ENCODE measurements around the gene LCE3A. TPM values are rescaled to one million over a fixed set of nuclear protein-coding genes. Genes with fewer than 3 reads are reported as not detected.

The LCE3A gene
- total RNA-seq, 4 donors from 2014 or later: not detected

DNA sequence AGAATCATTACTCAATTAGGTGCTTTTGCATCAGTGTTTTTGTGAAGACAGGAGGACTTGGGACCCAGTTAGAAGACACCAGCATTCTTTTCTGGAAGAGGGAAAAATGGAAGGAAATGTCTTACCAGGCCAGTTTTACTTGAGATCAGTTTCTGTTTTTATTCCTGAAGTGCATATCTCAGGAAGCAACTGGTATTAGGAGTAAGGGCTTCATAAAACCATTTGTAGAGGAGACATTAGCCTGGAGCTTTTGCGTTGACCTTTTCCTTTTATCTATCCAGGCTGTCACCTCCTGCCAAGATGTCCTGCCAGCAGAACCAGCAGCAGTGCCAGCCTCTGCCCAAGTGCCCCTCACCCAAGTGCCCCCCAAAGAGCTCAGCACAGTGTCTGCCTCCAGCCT, 9.4 kb downstream of the LCE3A start, which contains the start of gene LCE3B:
TSS of gene LCE3B (plus strand) at position 301 of the 400 bp plus-strand sequence. CDS start at position 301, 0 bp downstream.
- Histone ChIP-seq H3K9me3 (peaks cover under 1 to 5% of the 10 kb centered on the region in 2 donors), H3K4me3 (no peak within 1 kb of the TSS), H3K36me3 (no peaks in the 10 kb centered on the region), H3K27me3 (no peaks in the 10 kb centered on the region), H3K27ac (no peak within 1 kb of the TSS), H3K4me1 (no peaks in the 10 kb centered on the region)
- DNase-seq: no peak
- TF ChIP-seq POLR2AphosphoS5 (IDR thresholded peaks at IDR 0.05): no peak
- TF ChIP-seq POLR2A (IDR thresholded peaks at IDR 0.05): no peak
- no peak for TF ChIP-seq EP300 (IDR thresholded peaks at IDR 0.05; ENCODE audit: low read depth)
- TF ChIP-seq, protein P1, sequence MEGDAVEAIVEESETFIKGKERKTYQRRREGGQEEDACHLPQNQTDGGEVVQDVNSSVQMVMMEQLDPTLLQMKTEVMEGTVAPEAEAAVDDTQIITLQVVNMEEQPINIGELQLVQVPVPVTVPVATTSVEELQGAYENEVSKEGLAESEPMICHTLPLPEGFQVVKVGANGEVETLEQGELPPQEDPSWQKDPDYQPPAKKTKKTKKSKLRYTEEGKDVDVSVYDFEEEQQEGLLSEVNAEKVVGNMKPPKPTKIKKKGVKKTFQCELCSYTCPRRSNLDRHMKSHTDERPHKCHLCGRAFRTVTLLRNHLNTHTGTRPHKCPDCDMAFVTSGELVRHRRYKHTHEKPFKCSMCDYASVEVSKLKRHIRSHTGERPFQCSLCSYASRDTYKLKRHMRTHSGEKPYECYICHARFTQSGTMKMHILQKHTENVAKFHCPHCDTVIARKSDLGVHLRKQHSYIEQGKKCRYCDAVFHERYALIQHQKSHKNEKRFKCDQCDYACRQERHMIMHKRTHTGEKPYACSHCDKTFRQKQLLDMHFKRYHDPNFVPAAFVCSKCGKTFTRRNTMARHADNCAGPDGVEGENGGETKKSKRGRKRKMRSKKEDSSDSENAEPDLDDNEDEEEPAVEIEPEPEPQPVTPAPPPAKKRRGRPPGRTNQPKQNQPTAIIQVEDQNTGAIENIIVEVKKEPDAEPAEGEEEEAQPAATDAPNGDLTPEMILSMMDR (IDR thresholded peaks at IDR 0.05): no peak
- 100% methylated on average over 1 of the region's 1 CpG; no CpG with 5 or more reads in 1 of the 2 donors for WGBS, 2 donors (ENCODE audit: low coverage in 1 of 2)
- in situ Hi-C loops (cut with MboI; ENCODE audit: low pct_ligation_motif_present in 1 of 4, low pct_unique_long_range_greater_than_20kb in 1 of 4, low sequenced_read_pairs in 3 of 4): no loop called here
- intact Hi-C loops (cut with DNase I; ENCODE audit: low total_unique reads): no loop called here

DNA sequence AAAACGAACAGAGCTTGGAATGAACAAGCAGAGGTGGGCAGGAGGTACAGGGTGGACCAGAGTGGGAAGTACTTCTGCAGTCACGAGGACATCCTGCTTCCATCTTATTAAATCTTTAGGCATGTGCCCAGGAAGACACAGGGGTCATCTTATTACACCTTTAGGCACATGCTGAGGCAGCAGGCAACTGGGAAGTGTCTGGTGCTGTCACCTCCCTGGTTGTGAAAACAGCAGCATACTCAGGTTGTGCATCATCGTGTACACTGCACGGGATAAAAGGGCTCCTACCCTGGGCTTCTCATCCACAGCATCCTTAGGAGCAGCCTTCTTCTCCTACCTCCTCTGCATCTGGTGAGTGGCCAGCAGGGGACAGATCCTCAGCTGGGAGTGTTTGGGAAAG, 23.0 kb downstream of the LCE3A start, which contains the start of gene LCE3C:
TSS of gene LCE3C (plus strand) at position 301 of the 400 bp plus-strand sequence. CDS start 498 bp downstream, outside the sequence.
- H3K36me3 ChIP-seq: no peaks in the 10 kb centered on the region
- no peaks in the 10 kb centered on the region for H3K27me3 ChIP-seq
- TF ChIP-seq, protein P1 (IDR thresholded peaks at IDR 0.05): no peak
- no peak for TF ChIP-seq POLR2A (IDR thresholded peaks at IDR 0.05)
- TF ChIP-seq EP300 (IDR thresholded peaks at IDR 0.05; ENCODE audit: low read depth): no peak
- no peak for TF ChIP-seq POLR2AphosphoS5 (IDR thresholded peaks at IDR 0.05)
- intact Hi-C loops (cut with DNase I; ENCODE audit: low total_unique reads): no loop called here
- no peak for DNase-seq
- H3K27ac ChIP-seq: no peak within 1 kb of the TSS
- WGBS, 2 donors (ENCODE audit: low coverage in 1 of 2): 74% methylated on average over 4 of the region's 4 CpGs; no CpG with 5 or more reads in 1 of the 2 donors
- no peak within 1 kb of the TSS for H3K4me3 ChIP-seq
- no peaks in the 10 kb centered on the region for H3K4me1 ChIP-seq
- in situ Hi-C loops (cut with MboI; ENCODE audit: low pct_ligation_motif_present in 1 of 4, low pct_unique_long_range_greater_than_20kb in 1 of 4, low sequenced_read_pairs in 3 of 4): no loop called here
- no peaks in the 10 kb centered on the region for H3K9me3 ChIP-seq

DNA sequence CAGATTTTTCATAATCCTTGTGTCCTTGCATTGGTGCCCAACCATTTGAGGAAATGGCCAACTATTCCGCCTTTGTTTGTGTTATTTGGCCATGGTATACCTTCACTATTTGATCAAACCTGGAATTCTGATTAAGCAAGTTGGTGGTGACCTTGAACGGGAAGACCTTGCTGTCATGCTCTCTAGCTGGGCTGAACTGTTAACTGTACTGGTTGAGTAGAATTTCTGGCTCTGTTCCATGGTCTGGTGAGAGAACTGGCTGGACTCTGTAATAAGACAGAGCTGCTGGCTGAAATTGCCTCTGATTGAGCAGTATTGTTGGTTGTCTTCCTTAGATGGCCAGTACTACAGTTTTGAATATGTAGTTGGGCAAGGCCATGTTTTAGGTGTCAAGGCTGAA, 25.9 kb downstream of the LCE3A start:
- in situ Hi-C loops (cut with MboI; ENCODE audit: low pct_ligation_motif_present in 1 of 4, low pct_unique_long_range_greater_than_20kb in 1 of 4, low sequenced_read_pairs in 3 of 4): no loop called here
- Histone ChIP-seq H3K27ac (no peak overlapping the region), H3K9me3 (no peaks in the 10 kb centered on the region), H3K36me3 (no peaks in the 10 kb centered on the region), H3K27me3 (no peaks in the 10 kb centered on the region), H3K4me3 (no peak overlapping the region), H3K4me1 (no peaks in the 10 kb centered on the region)
- DNase-seq: no peak
- intact Hi-C loops (cut with DNase I; ENCODE audit: low total_unique reads): no loop called here
- TF ChIP-seq, protein P1 (IDR thresholded peaks at IDR 0.05): no peak
- no peak for TF ChIP-seq POLR2AphosphoS5 (IDR thresholded peaks at IDR 0.05)
- TF ChIP-seq EP300 (IDR thresholded peaks at IDR 0.05; ENCODE audit: low read depth): no peak
- TF ChIP-seq POLR2A (IDR thresholded peaks at IDR 0.05): no peak
- 86% methylated on average over 2 of the region's 2 CpGs; no CpG with 5 or more reads in 1 of the 2 donors for WGBS, 2 donors (ENCODE audit: low coverage in 1 of 2)

DNA sequence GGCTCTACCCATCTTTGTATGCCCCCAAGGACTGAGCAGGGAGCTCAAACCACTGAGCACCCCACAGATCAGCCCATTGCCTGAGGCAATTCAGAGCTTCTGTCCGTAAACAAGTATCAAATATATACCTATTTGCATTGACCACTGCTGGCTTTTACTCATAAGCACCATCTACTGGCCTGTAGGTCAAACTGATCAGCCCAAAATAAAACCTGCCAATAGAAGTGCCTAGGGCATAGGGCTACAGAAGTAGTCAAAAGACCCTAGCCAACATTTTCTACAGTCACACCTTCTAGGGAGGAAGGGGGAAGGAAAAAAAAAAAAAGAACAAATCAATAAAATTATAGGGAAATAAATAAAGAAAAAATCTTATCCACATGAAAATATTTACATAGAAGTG, 37.3 kb downstream of the LCE3A start:
- no peaks in the 10 kb centered on the region for H3K36me3 ChIP-seq
- H3K4me3 ChIP-seq: no peak overlapping the region
- no peaks in the 10 kb centered on the region for H3K4me1 ChIP-seq
- no peak overlapping the region for H3K27ac ChIP-seq
- DNase-seq: no peak
- no peaks in the 10 kb centered on the region for H3K27me3 ChIP-seq
- TF ChIP-seq POLR2AphosphoS5 (IDR thresholded peaks at IDR 0.05) (no peak), POLR2A (IDR thresholded peaks at IDR 0.05) (no peak), EP300 (IDR thresholded peaks at IDR 0.05; ENCODE audit: low read depth) (no peak)
- TF ChIP-seq, protein P1 (IDR thresholded peaks at IDR 0.05): no peak
- in situ Hi-C loops (cut with MboI; ENCODE audit: low pct_ligation_motif_present in 1 of 4, low pct_unique_long_range_greater_than_20kb in 1 of 4, low sequenced_read_pairs in 3 of 4): no loop called here
- intact Hi-C loops (cut with DNase I; ENCODE audit: low total_unique reads): no loop called here
- H3K9me3 ChIP-seq: no peaks in the 10 kb centered on the region
- no CpG with 5 or more reads among the region's 1 CpG for WGBS, 2 donors (ENCODE audit: low coverage in 1 of 2)
